Transverse colon (tissue), 4 donors: ENCODE results near the gene FKBP7. TPM values are rescaled to one million over a fixed set of nuclear protein-coding genes. Genes with fewer than 3 reads are reported as not detected.

Experiments
- DNase-seq: peaks from one replicate; pipeline ENCODE4 v3.0.0-alpha.2; 2019
- H3K27ac ChIP-seq, 4 donors: fragments of 200-600 bp; sonication (generic); 2 replicates each; pipeline ENCODE4 v1.5.1; 2016 to 2018; ENCODE audit warnings: inconsistent platforms in 4 of 4
- H3K27me3 ChIP-seq: fragments of 200-600 bp; sonication (generic); 2 replicates; pipeline ENCODE4 v1.5.1; 2017; ENCODE audit warnings: inconsistent platforms
- H3K36me3 ChIP-seq, 4 donors: fragments of 200-600 bp; sonication (generic); 2 replicates each; pipeline ENCODE4 v1.5.1; 2017 to 2019; ENCODE audit warnings: inconsistent platforms in 4 of 4
- H3K4me1 ChIP-seq, 4 donors: fragments of 200-600 bp; sonication (generic); 2 replicates each; pipeline ENCODE4 v1.5.1; 2017 to 2020; ENCODE audit warnings: inconsistent platforms in 4 of 4
- H3K4me3 ChIP-seq, 4 donors: fragments of 200-600 bp; sonication (generic); 1 replicate in 1 of 4; 2 replicates in 3 of 4; pipeline versions ENCODE4 v1.5.1 to v1.6.1; 2017 to 2019; ENCODE audit warnings: inconsistent platforms in 4 of 4
- H3K9me3 ChIP-seq, 2 donors: fragments of 200-600 bp; sonication (generic); 2 replicates each; pipeline ENCODE4 v1.5.1; 2017 to 2019; ENCODE audit warnings: inconsistent platforms in 2 of 2
- CTCF ChIP-seq, 5 experiments: fragments of 200-600 bp in 3 of 5; fragments of 450-650 bp in 2 of 5; sonication (generic) in 3 of 5; IDR thresholded peaks; 1 replicate in 2 of 5; 2 replicates in 3 of 5; pipeline ENCODE4 v1.5.1; 2016 to 2017; ENCODE audit warnings: antibody characterized with exemption in 5 of 5, inconsistent platforms in 3 of 5, mild to moderate bottlenecking in 2 of 5, moderate library complexity in 1 of 5
- EP300 ChIP-seq: sonication (generic); formaldehyde crosslinking; IDR thresholded peaks from one replicate; pipeline ENCODE4 v1.6.1; 2017; ENCODE audit warnings: antibody characterized with exemption, low read depth
- POLR2A ChIP-seq: fragments of 450-650 bp; IDR thresholded peaks from one replicate; pipeline ENCODE4 v1.6.1; 2016; ENCODE audit warnings: antibody characterized with exemption, mild to moderate bottlenecking, moderate library complexity
- POLR2AphosphoS5 ChIP-seq, 3 donors: sonication (generic); formaldehyde crosslinking; IDR thresholded peaks; one replicate each; pipeline ENCODE4 v1.6.1; 2016; ENCODE audit warnings: antibody characterized with exemption in 3 of 3
- WGBS, 2 donors: methylation state at CpG; one replicate each; pipeline ENCODE4 v1.1.5; 2018; ENCODE audit warnings: low coverage in 1 of 2; 5-methylcytosine and 5-hydroxymethylcytosine counted together
- in situ Hi-C, 4 donors: fragments of 200-750 bp; cut with MboI; loops; one replicate each; pipeline versions ENCODE4 v1.15.0 to v1.15.1; 2017; ENCODE audit warnings: low sequenced_read_pairs in 3 of 4, low pct_ligation_motif_present in 1 of 4, low pct_unique_long_range_greater_than_20kb in 1 of 4
- intact Hi-C: fragments of 100-400 bp; cut with DNase I; formaldehyde crosslinking; loops from one replicate; pipeline ENCODE4 v1.15.1; 2023; ENCODE audit warnings: low total_unique reads
- total RNA-seq, 4 donors: library from RNA; depleted of rRNA; stranded (reverse); fragments of >200 nt; gene quantifications; one replicate each; pipeline ENCODE4 v1.1.0, GENCODE V29; 2016

FKBP7 gene
- total RNA-seq, 4 donors from 2014 or later, result 0.37 to 5.2 (median 2.6) TPM; not detected in 1

- Histone ChIP-seq H3K36me3 (no peaks in the 10 kb centered on the region), H3K4me3 (peak overlapping the region; percentile 51 to 77 (median 58)), H3K27ac (peak overlapping the region; percentile 94 to 98 (median 97)), H3K9me3 (no peaks in the 10 kb centered on the region), H3K4me1 (peaks cover 16 to 38% (median 27%) of the 10 kb centered on the region in 4 donors), H3K27me3 (no peaks in the 10 kb centered on the region)
- DNase-seq, result no peak
- intact Hi-C loops (loop anchor here (2.0 kb wide), 1 partner anchor 27 kb away; the partner anchor contains the start of genes PJVK and PRKRA), in situ Hi-C loops (no loop called here)
- 7 to 8% methylated on average over 3 of the region's 3 CpGs for WGBS, 2 donors
- TF ChIP-seq EP300 (no peak), POLR2A (no peak), CTCF (IDR thresholded peaks at IDR 0.05) (no peak), POLR2AphosphoS5 (IDR thresholded peaks at IDR 0.05) (no peak)
These were observed 814 bp downstream of the FKBP7 start for GRCh38 chr2:178477443-178478129.

- in situ Hi-C loops, result no loop called here
- H3K27me3 ChIP-seq, result no peaks in the 10 kb centered on the region
- no peaks in the 10 kb centered on the region for H3K36me3 ChIP-seq
- H3K27ac ChIP-seq, result no peak overlapping the region
- no peak for DNase-seq
- H3K9me3 ChIP-seq, result no peaks in the 10 kb centered on the region
- TF ChIP-seq CTCF (IDR thresholded peaks at IDR 0.05), result no peak
- TF ChIP-seq EP300, result no peak
- no peak for TF ChIP-seq POLR2A
- no peak for TF ChIP-seq POLR2AphosphoS5 (IDR thresholded peaks at IDR 0.05)
- peaks cover 5 to 27% (median 16%) of the 10 kb centered on the region in 4 donors for H3K4me1 ChIP-seq
- H3K4me3 ChIP-seq, result no peak overlapping the region
- intact Hi-C loops, result no loop called here
These were observed 1.9 kb downstream of the FKBP7 start for GRCh38 chr2:178476477-178476876.

GRCh38 chr2:178474560-178474959 is 3.8 kb downstream of the FKBP7 start:
- Histone ChIP-seq H3K27me3 (no peaks in the 10 kb centered on the region), H3K4me1 (peaks cover 0 to 18% (median 8%) of the 10 kb centered on the region in 4 donors), H3K27ac (no peak overlapping the region), H3K36me3 (no peaks in the 10 kb centered on the region), H3K9me3 (no peaks in the 10 kb centered on the region), H3K4me3 (no peak overlapping the region)
- in situ Hi-C loops (no loop called here), intact Hi-C loops (no loop called here)
- WGBS, 2 donors, result 97 to 100% methylated on average over 1 to 5 of the region's 5 CpGs
- no peak for TF ChIP-seq CTCF (IDR thresholded peaks at IDR 0.05)
- no peak for TF ChIP-seq POLR2A
- no peak for DNase-seq

- H3K9me3 ChIP-seq, result no peaks in the 10 kb centered on the region
- no peak for TF ChIP-seq POLR2A
- TF ChIP-seq CTCF (IDR thresholded peaks at IDR 0.05), result no peak
- no peak for TF ChIP-seq EP300
- TF ChIP-seq POLR2AphosphoS5 (IDR thresholded peaks at IDR 0.05), result no peak
- intact Hi-C loops (no loop called here), in situ Hi-C loops (no loop called here)
- DNase-seq, result no peak
- H3K4me1 ChIP-seq, result peaks cover 0 to 13% (median 4%) of the 10 kb centered on the region in 4 donors
- no peaks in the 10 kb centered on the region for H3K36me3 ChIP-seq
- no peaks in the 10 kb centered on the region for H3K27me3 ChIP-seq
- no peak overlapping the region for H3K27ac ChIP-seq
- WGBS, 2 donors, result 67 to 82% methylated on average over 1 to 4 of the region's 4 CpGs
- no peak overlapping the region for H3K4me3 ChIP-seq
These were observed 4.5 kb downstream of the FKBP7 start for GRCh38 chr2:178473931-178474330.
